ENCODE results near the gene TRMT10C.
"Not testable (repeated sequence)": the region's sequence is repeated elsewhere in the genome, so short reads cannot be mapped to it uniquely, and the experiment has no call there.

TRMT10C gene

DNA sequence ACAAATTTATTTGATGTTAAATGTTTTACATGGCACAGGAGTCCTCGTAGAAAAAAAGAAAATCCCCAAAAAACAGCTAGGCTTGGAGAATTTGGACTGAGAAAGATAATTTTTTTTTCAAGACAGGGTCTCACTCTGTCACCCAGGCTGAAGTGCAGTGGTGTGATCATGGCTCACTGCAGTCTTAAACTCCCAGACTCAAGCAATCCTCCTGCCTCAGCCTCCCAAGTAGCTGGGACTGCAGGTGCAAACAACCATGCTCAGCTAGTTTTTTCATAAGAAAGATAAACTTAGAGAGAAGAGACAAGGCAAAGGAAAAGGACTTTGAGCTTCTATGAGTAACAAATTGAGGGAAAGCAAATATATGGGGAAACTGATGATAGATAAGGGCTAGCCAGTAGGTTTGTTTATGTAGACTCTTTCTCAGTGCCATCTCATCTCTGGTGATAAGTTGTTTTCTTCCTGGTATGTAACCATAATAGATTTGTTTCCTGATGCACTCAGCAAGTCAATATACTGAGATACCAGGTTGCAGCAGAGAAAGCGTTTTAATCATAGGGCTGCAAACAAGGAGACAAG is 13.1 kb upstream of the TRMT10C start:
- no peak for DNase-seq (ENCODE audit: low read depth)

DNA sequence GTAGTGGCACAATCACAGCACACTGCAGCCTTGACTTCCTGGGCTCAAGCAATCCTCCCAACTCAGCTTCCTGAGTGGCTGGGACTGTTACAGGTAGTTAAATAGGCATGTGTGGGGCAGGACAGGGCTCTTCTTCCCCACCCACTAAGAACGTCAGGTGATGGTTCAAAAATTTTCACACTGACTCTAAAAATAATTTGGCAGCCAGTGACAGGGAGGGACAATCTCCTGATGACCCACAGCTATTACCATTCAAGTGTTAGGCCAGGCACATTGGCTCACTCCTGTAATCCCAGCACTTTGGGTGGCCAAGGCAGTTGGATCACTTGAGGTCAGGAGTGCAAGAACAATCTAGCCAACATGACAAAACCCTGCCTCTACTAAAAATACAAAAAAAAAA is 12.2 kb upstream of the TRMT10C start:
- no peak for DNase-seq (ENCODE audit: low read depth)

DNA sequence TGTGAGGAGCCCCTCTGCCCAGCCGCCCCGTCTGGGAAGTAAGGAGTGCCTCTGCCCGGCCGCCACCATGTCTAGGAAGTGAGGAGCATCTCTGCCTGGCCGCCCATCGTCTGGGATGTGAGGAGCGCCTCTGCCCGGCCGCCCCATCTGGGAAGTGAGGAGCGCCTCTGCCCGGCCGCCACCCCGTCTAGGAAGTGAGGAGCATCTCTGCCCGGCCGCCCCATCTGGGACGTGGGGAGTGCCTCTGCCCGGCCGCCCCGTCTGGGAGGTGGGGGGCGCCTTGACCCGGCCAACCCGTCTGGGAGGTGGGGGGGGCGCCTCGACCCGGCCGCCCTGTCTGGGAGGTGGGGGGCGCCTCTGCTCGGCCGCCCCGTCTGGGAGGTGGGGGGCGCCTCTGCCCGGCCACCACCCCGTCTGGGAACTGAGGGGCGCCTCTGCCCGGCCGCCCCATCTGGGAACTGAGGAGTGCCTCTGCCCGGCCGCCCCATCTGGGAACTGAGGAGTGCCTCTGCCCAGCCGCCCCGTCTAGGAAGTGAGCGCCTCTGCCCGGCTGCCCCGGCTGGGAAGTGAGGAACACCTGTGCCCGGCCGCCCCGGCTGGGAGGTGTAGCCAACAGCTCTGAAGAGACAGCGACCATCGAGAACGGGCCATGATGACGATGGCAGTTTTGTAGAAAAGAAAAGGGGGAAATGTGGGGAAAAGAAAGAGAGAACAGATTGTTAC is 10.1 kb upstream of the TRMT10C start:
- DNase-seq (ENCODE audit: low read depth) = not testable (repeated sequence)

DNA sequence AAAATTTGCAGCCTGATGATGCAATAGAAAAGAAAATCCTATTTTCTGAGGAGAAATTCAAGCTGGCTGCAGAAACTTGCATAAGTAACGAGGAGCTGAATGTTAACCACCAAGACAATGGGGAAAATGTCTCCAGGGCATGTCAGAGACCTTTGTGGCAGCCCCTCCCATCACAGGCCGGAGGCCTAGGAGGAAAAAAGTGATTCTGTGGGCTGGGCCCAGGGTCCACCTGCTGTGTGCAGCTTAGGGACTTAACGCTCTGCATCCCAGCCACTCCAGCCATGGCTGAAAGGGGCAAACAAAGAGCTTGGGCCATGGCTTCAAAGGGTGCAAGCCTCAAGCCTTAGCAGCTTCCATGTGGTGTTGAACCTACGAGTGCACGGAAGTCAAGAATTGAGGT is 8.3 kb upstream of the TRMT10C start:
- not testable (repeated sequence) for DNase-seq (ENCODE audit: low read depth)

DNA sequence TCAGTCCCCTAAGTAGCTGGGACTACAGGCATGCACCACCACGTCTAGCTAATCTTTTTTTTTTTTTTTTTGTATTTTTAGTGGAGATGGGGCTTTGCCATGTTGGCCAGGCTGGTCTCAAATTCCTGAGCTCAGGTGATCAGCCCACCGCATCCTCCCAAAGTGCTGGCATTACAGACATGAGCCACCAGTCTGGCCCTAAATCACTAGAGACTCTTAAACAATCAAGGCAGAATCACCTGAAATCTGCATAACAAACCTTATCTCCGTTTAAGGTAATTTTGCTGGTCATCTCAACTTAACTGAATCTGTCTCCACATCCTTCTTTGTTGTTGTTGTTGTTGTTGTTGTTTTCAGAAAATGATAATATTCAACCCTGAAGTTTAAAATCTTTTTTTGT is 5.6 kb upstream of the TRMT10C start:
- no peak for DNase-seq (ENCODE audit: low read depth)

DNA sequence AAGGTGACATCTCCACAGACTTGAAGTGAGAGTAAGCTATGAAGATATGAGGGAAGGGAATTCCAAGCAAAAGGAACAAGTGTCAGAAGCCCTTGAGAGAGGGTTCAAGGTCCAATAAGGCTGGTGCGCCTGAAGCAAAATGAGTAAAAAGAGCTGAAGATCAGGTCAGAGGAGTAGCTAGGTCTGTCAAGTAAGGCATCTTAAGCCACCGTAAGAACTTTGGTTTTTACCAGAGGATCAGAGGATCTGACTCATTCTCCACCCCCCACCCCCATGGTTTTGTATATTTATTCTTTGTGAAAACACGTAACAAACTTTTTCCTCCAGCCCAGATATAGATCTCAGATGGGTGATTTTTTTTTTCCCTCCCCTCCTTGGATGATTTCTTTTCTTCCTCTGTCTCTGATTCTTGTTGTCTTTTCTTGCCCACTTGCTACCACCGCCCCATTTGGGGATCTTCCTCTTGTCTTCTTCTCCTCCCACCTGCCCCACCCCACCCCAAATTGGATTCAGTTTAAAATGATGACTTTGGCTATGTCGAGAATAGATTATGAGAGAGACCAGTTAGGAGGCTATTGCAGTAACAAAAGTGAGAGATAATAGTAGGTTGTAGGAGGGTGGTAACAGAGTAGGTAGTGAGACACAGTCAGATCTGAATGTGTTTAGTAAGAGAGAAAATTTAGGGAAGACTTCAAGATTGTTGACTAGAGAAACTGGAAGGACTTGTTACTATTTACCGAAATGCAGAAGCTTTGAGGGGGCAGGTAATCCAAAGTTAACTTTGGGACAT is 6.1 kb downstream of the TRMT10C start:
- DNase-seq (ENCODE audit: low read depth) = no peak

DNA sequence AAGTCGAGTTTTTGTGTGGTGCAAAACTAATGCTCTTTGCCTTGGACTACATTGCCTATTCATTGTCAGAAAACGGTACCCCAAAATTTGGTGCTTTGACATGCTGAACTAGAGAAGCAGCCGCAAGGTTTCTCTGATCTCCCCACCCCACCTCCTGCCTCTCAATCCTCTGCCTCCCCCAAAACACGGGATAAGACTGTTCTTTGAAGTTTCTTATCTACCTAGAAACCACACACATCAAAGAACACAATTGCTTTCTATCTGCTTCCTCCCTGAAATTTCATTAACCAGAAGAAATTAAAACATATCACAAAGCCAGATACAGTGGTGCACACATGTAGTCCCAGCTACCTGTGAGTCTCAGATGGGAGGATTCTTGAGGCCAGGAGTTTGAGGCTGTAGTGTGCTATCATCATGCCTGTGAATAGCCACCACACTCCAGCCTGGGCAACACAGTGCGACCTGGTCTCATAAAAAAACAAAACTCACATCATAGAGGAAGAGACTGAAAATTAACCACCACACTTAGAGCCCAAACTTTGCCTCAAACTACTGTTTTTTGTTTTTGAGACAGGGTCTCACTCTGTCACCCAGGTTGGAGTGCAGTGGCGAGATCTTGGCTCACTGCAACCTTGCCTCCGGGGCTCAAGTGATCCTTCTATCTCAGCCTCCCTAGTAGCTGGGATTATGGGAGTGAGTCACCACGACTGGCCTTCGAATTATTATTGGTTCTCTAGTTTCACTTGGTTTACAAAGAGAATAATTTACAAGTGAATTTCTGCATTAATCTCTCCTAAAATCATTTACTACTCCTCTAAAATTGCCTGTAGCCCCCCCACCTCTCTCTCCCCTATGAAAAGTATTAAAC is 9.6 kb downstream of the TRMT10C start:
- no peak for DNase-seq (ENCODE audit: low read depth)

DNA sequence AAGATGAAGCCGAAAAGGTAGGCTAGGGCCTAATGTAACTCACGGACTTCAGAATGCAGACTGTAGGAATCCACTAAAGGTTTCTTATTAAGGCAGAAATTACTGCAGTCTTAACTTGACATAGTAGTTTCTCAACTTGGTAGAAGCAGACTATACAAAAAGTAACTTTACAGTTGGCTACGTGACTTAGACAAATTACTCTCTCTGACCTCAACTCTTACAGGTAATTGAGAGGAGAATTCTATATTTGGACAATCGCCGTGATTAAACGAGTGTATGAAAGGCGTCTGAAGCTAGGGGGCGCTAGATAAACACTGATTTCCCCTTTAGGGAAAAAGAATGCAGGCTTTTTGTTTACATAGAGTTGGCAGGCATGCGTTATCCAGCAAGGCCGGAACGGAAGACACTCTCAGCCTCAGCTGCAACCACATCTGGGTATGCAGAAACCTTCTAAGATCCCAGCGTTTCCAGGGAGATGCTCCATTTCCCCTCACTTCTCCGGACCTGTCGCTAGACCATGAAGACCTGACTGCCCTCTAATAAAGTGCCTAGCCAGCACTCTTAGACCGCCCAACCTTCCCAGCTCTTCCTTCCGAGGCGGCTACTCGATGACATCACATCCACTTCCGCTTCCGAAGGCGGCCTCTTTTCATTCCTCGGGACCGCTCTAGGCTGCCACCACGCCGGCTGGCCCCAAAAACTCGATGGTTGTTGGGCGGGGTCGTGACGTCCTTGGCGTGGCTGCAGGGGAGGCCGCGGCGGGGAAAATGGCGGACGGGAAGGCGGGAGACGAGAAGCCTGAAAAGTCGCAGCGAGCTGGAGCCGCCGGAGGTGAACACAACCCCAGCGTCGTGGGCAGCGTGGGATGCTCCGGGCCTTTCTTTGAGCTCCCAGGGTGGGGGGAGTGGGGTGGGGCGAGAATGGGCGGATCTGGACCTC is 12.1 kb downstream of the TRMT10C start, which contains the start of gene PCNP:
TSS of gene PCNP (plus strand) at position 732 of the 939 bp plus-strand sequence. CDS start at position 768, 36 bp downstream.
- DNase-seq (ENCODE audit: low read depth) = peak; percentile 94

DNA sequence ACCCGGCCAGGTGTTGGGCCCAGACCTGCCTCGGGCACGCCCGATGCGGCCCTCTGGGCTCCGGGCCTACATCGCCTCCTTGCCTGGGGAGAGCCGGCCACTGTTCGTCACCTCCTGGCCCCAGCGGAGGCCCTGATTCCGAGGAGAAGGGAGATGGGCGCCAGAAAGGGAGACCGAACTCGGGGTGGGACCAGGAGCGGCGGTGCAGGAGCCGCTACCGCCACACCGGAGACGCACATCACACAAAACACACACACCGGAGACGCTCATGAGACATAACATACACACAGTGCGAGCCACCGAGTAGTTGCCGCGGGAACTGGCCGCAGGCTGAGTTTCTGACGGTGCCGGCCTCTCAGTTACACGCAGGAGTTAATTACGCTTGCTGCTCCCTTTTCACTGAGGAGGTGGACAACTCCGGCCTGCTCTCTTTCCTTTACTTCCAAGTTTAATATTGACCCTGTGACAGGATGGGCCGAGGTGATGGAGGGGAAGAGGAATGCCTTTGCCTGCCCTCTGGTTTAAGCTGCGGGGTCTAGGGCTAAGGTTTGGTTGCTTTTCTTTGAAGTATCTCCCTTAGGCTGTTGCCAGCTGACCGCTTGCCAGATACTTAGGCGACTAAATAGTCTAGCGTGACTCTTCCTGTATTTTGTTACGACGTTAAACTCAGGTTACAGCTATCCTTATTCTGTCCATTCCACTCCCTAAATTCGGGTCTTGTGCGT is 12.9 kb downstream of the TRMT10C start:
- peak; percentile 27 for DNase-seq (ENCODE audit: low read depth)

DNA sequence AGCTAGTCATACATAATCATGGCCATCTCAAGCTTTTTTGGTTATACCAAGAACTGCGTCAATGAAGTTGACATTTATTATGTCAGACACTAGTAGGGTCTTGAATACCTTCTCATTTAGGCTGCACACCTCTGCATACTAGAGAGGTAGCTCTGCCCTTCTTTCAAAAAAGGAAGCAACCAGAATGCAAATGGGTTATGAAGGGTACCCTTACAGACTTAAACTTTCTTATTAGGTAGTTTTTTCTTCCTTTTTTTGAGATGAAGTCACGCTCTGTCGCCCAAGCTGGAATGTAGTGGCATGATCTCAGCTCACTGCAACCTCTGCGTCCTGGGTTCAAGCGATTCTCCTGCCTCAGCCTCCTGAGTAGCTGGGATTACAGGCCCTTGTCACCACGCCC is 15.6 kb downstream of the TRMT10C start:
- no peak for DNase-seq (ENCODE audit: low read depth)

DNA sequence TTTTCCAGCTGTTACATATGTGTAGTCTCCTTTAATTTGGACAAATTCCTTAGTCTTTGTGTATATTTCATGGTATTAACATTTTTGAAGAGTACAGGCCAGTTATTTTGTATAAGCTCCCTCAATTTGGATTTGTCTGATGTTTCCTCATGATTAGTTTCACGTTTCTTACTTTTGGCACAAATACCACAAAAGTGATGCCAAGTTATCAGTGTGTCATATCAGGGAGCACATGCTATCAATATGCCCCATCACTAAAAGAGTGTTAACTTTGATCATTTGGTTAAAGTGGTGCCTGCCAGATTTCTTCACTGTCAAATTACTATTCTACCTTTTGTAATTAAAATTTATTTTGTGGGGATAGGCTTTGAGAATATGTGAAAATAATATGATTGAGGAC is 26.9 kb downstream of the TRMT10C start:
- DNase-seq (ENCODE audit: low read depth) = no peak

DNA sequence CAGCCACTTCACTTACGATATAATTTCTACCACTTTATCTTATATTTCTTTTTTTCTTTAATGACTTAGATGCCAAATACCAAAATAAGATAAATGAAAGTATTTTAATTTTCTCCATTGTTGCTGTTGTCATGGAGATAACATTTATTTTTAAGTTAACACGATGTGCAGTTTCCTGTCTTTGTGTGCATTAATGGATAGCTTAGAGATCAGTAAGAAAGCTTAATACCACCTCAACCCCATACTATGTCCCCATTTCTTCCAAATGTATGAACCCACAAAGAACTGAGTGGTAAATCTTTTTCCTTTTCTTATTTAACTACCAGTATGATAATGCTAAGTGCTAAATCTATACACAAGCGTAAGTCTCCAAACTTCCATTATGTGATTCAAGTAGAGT is 29.4 kb downstream of the TRMT10C start:
- no peak for DNase-seq (ENCODE audit: low read depth)

DNA sequence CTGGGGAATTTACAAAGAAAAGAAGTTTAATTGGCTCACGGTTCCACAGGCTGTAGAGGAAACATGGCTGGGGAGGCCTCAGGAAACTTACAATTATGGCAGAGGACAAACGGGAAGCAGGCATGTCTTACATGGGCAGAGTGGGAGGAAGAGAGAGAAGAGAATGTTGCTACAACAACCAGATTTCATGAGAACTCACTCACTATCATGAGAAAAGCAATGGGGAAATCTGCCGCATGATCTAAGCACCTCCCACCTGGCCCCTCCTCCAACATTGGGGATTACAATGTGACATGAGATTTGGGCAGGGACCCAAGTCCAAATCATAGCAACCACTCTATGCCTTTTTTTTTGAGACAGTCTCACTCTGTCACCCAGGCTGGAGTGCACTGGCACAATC is 41.1 kb downstream of the TRMT10C start:
- no peak for DNase-seq (ENCODE audit: low read depth)

DNA sequence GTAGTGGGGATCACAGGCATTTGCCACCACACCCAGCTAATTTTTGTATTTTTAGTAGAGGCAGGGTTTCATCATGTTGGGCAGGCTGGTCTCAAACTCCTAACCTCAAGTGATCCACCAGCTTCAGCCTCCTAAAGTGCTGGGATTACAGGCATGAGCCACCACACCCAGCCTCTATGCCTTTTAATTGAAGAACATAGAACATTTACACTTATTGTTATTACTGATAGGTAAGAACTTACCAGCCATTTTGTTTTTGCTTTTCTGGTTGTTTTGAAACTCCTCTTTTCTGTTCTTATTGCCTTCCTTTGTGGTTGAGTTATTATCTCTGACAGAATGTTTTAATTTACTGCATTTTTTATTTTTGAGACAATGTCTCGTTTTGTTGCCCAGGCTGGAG is 41.5 kb downstream of the TRMT10C start:
- no peak for DNase-seq (ENCODE audit: low read depth)

DNA sequence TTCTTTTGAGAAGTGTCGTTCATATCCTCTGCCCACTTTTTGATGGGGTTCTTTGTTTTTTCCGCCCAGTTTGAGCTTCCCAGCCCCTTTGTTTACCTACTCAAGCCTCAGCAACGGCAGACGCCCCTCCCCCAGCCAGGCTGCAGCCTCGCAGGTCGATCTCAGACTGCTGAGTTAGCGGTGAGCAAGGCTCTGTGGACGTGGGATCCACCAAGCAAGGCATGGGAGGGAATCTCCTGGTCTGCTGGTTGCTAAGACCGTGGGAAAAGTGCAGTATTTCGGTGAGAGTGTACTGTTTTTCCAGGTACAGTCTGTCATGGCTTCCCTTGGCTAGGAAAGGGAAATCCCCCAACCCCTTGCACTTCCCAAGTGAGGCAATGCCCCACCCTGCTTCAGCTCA is 43.7 kb downstream of the TRMT10C start:
- not testable (repeated sequence) for DNase-seq (ENCODE audit: low read depth)

DNA sequence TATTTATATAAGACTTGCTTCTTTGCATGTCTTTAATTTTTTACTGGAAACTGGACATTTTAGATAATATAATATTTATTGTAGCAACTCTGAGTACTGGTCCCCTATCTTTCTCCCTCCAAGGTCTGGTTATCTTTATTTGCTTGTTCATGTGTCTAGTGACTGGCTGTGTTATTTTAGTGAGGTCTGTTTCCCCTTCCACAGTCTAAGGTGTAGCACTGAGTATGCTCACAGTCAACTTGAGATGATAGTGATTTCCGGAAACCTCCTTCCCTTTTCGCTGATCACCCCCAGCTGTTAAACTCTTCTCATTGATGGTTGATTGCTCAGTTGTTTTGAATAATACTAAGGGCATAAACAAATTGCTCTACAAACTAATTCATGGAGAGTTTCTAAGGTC is 49.4 kb downstream of the TRMT10C start:
- DNase-seq (ENCODE audit: low read depth) = no peak

DNA sequence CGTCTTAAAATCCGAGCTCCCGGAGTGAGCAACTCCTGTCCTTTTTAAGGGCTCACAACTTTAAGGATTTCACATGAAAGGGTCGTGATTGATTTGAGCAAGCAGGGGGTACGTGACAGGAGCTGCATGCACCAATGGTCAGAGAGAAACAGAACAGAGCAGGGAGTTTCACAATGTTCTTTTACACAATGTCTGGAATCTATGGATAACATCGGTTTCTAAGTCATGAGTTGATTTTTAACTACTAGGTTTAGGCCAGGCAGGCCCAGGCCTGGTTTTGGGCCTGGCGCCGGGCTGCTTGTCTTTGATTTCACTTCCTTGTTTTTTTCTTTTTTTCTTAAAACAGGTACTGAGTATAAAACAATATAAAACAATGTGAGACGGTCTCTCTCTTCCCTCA is 51.3 kb downstream of the TRMT10C start:
- DNase-seq (ENCODE audit: low read depth) = not testable (repeated sequence)

DNA sequence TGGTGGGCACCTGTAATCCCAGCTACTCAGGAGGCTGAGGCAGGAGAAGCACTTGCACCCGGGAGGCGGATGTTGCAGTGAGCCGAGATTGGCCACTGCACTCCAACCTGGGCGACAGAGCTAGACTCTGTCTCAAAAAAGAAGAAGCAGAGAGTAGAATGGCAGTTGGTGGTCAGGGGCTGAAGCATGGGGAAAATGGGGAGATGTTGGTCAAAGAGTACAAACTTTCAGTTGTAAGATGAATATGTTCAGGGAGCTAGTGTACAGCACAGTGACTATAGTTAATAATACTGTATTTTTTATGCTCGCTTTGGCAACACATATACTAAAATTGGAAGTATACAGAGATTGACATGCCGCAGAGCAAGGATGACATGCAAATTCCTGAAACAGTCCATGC is 53.9 kb downstream of the TRMT10C start:
- no peak for DNase-seq (ENCODE audit: low read depth)

Measured in GM04503 (cell line).